Smooth muscle cell (in vitro differentiated cells): Measurements from ENCODE around the gene ALG14. TPM values are rescaled to one million over a fixed set of nuclear protein-coding genes. Genes with fewer than 3 reads are reported as not detected.

Source experiments
- DNase-seq: peaks from one replicate; lab custom pipeline; 2025; ENCODE audit not compliant: unreplicated experiment; lab: John Stamatoyannopoulos, UW
- H2AFZ ChIP-seq: fragments of 200-600 bp; sonication (generic); 2 replicates; pipeline ENCODE4 v1.6.0; 2016; ENCODE audit warnings: antibody characterized with exemption, low read depth, mild to moderate bottlenecking
- H3F3A ChIP-seq: fragments of 200-600 bp; sonication (generic); 2 replicates; pipeline ENCODE4 v1.6.0; 2017; ENCODE audit warnings: antibody characterized with exemption, low read depth
- H3K27ac ChIP-seq: fragments of 200-600 bp; sonication (generic); 2 replicates; pipeline ENCODE4 v1.5.1; 2016; ENCODE audit warnings: low read depth, mild to moderate bottlenecking
- H3K27me3 ChIP-seq: fragments of 200-600 bp; sonication (generic); 2 replicates; pipeline ENCODE4 v1.6.1; 2016; ENCODE audit warnings: low read depth, mild to moderate bottlenecking
- H3K36me3 ChIP-seq: fragments of 200-600 bp; sonication (generic); 2 replicates; pipeline ENCODE4 v1.5.1; 2016; ENCODE audit warnings: low read depth
- H3K4me1 ChIP-seq: fragments of 200-600 bp; sonication (generic); 2 replicates; pipeline ENCODE4 v1.5.1; 2016; ENCODE audit warnings: low read depth
- H3K4me2 ChIP-seq: fragments of 200-600 bp; sonication (generic); 2 replicates; pipeline ENCODE4 v1.6.0; 2016; ENCODE audit warnings: mild to moderate bottlenecking
- H3K4me3 ChIP-seq: fragments of 200-600 bp; sonication (generic); 2 replicates; pipeline ENCODE4 v1.5.1; 2016; ENCODE audit warnings: mild to moderate bottlenecking
- H3K79me2 ChIP-seq: fragments of 200-600 bp; sonication (generic); 2 replicates; pipeline ENCODE4 v1.6.0; 2016; ENCODE audit warnings: low read depth, mild to moderate bottlenecking
- H3K9ac ChIP-seq: fragments of 200-600 bp; sonication (generic); 2 replicates; pipeline ENCODE4 v1.6.0; 2016; ENCODE audit warnings: low read depth
- H3K9me3 ChIP-seq: fragments of 200-600 bp; sonication (generic); replicated peaks from 2 replicates; pipeline ENCODE4 v1.5.1; 2016; ENCODE audit warnings: low read depth
- H4K20me1 ChIP-seq: fragments of 200-600 bp; sonication (generic); 2 replicates; pipeline ENCODE4 v1.6.0; 2016; ENCODE audit warnings: low read depth
- CTCF ChIP-seq: fragments of 200-600 bp; sonication (generic); IDR thresholded peaks from 2 replicates; pipeline ENCODE4 v1.5.1; 2017; ENCODE audit warnings: borderline replicate concordance, mild to moderate bottlenecking, antibody characterized with exemption; ENCODE audit not compliant: insufficient read depth, poor library complexity, severe bottlenecking
- WGBS: methylation state at CpG from one replicate; pipeline ENCODE4 v1.1.7; 2016; ENCODE audit warnings: low lambda C conversion rate; 5-methylcytosine and 5-hydroxymethylcytosine counted together
- polyA plus RNA-seq: library from polyadenylated mRNA; unstranded; fragments of >200 nt; fragmentation: Nextera tagmentation; extraction: Ambion mirVana; gene quantifications from 2 replicates; pipeline ENCODE4 v1.2.1, GENCODE V29; 2016
- total RNA-seq: library from RNA; depleted of rRNA; stranded (reverse); fragments of >200 nt; gene quantifications from 2 replicates; pipeline ENCODE4 v1.2.3, GENCODE V29; 2014

Gene ALG14
- total and polyA plus RNA-seq, 2 experiments from 2014 or later = 2.4 to 5.5 TPM

- Histone ChIP-seq H3K4me2 (peak overlapping the region; percentile 50), H3F3A (peaks cover 35% of the 10 kb centered on the region), H3K79me2 (no peaks in the 10 kb centered on the region), H3K36me3 (no peaks in the 10 kb centered on the region), H4K20me1 (no peaks in the 10 kb centered on the region), H3K27me3 (no peaks in the 10 kb centered on the region), H2AFZ (no peak overlapping the region), H3K4me1 (peaks cover 16% of the 10 kb centered on the region), H3K4me3 (no peak overlapping the region), H3K9ac (no peak overlapping the region), H3K9me3 (no peaks in the 10 kb centered on the region), H3K27ac (peak overlapping the region; percentile 29)
- no peak for DNase-seq
- WGBS = 27% methylated on average over 4 of the region's 4 CpGs
- no peak for TF ChIP-seq CTCF
Observed at GRCh38 chr1:95006681-95007080, 66.1 kb downstream of the ALG14 start.

- Histone ChIP-seq H3K27ac (peak overlapping the region; percentile 3), H4K20me1 (no peaks in the 10 kb centered on the region), H3K79me2 (no peaks in the 10 kb centered on the region), H2AFZ (no peak overlapping the region), H3K4me1 (peaks cover 16% of the 10 kb centered on the region), H3K9me3 (no peaks in the 10 kb centered on the region), H3F3A (peaks cover 35% of the 10 kb centered on the region), H3K27me3 (no peaks in the 10 kb centered on the region), H3K4me2 (peak overlapping the region; percentile 50), H3K9ac (no peak overlapping the region), H3K36me3 (no peaks in the 10 kb centered on the region), H3K4me3 (no peak overlapping the region)
- WGBS = 45% methylated on average over 2 of the region's 2 CpGs
- TF ChIP-seq CTCF = no peak
- no peak for DNase-seq
Observed at GRCh38 chr1:95005584-95005983, 67.2 kb downstream of the ALG14 start.

- H3K4me3 ChIP-seq = no peak overlapping the region
- H3F3A ChIP-seq = peaks cover 35% of the 10 kb centered on the region
- H3K4me1 ChIP-seq = peaks cover 16% of the 10 kb centered on the region
- no peaks in the 10 kb centered on the region for H3K36me3 ChIP-seq
- no peak overlapping the region for H3K9ac ChIP-seq
- DNase-seq = no peak
- no peak overlapping the region for H2AFZ ChIP-seq
- H3K79me2 ChIP-seq = no peaks in the 10 kb centered on the region
- no peaks in the 10 kb centered on the region for H3K27me3 ChIP-seq
- no peak for TF ChIP-seq CTCF
- no peak overlapping the region for H3K4me2 ChIP-seq
- 60% methylated on average over 7 of the region's 7 CpGs for WGBS
- H3K9me3 ChIP-seq = no peaks in the 10 kb centered on the region
- H4K20me1 ChIP-seq = no peaks in the 10 kb centered on the region
- no peak overlapping the region for H3K27ac ChIP-seq
Observed at GRCh38 chr1:95004013-95004412, 68.7 kb downstream of the ALG14 start.

GRCh38 chr1:95003433-95003738, 69.4 kb downstream of the ALG14 start:
- no peaks in the 10 kb centered on the region for H3K27me3 ChIP-seq
- no peaks in the 10 kb centered on the region for H3K79me2 ChIP-seq
- H3F3A ChIP-seq = peaks cover 35% of the 10 kb centered on the region
- H3K27ac ChIP-seq = no peak overlapping the region
- H3K4me3 ChIP-seq = no peak overlapping the region
- WGBS = 42% methylated on average over 4 of the region's 4 CpGs
- no peaks in the 10 kb centered on the region for H3K36me3 ChIP-seq
- no peak for TF ChIP-seq CTCF
- no peaks in the 10 kb centered on the region for H4K20me1 ChIP-seq
- H3K4me1 ChIP-seq = peaks cover 17% of the 10 kb centered on the region
- no peak overlapping the region for H3K9ac ChIP-seq
- no peak overlapping the region for H2AFZ ChIP-seq
- H3K4me2 ChIP-seq = peak overlapping the region; percentile 44
- no peak for DNase-seq
- no peaks in the 10 kb centered on the region for H3K9me3 ChIP-seq
